ENCODE data around the gene PRM2. TPM values are rescaled to one million over a fixed set of nuclear protein-coding genes. Genes with fewer than 3 reads are reported as not detected.

The PRM2 gene
- total RNA-seq, 1 donor from 2014 or later, result not detected

DNA sequence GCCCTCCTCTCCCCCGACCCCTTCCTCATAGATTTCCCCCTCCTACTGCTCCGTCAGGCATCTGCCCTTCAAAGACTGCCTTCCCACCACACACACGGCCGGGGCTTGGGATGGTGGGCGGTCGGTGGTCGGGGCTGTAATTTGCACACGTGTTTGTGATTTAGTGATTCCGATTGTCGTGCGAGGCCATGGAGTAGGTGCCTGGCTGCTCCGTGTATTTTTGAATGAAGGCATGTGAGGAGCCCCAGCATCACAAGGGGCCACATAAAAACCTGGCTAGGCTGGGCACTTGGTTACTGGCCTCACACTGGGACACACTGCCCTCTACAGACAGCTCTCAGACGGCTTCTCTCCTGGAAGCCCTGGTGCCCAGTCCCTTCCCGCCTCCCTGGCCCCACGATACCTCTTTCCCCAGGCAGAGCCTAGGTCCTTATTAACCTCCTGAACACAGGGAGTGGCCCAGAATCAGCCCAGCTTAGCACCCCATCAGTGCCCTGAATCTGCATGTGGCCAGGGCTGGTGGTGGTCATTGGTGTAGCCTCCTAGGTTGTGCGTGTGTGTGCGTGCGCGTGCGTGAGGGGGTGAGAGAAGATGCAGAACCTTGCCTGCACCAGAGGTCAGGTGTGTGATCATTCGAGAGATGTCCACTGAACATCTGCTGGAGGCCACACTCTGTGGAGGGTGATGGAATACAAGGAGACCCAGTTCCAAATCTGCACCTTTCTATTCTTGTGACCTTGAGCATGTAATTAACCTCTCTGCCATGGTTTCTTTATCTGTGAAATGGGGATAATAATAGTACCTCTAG is 18.9 kb downstream of the PRM2 start:
- TF ChIP-seq, protein P1, sequence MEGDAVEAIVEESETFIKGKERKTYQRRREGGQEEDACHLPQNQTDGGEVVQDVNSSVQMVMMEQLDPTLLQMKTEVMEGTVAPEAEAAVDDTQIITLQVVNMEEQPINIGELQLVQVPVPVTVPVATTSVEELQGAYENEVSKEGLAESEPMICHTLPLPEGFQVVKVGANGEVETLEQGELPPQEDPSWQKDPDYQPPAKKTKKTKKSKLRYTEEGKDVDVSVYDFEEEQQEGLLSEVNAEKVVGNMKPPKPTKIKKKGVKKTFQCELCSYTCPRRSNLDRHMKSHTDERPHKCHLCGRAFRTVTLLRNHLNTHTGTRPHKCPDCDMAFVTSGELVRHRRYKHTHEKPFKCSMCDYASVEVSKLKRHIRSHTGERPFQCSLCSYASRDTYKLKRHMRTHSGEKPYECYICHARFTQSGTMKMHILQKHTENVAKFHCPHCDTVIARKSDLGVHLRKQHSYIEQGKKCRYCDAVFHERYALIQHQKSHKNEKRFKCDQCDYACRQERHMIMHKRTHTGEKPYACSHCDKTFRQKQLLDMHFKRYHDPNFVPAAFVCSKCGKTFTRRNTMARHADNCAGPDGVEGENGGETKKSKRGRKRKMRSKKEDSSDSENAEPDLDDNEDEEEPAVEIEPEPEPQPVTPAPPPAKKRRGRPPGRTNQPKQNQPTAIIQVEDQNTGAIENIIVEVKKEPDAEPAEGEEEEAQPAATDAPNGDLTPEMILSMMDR (IDR thresholded peaks at IDR 0.05; ENCODE audit: unreplicated experiment), result peak; percentile 39
- Mint-ChIP-seq H3K4me1 (peaks cover 31% of the 10 kb centered on the region), H3K4me3 (peak overlapping the region; percentile 90), H3K36me3 (no peaks in the 10 kb centered on the region), H3K9me3 (no peaks in the 10 kb centered on the region), H3K27ac (peak overlapping the region; percentile 91), H3K27me3 (ENCODE audit: low read depth) (no peaks in the 10 kb centered on the region)
- peak in 1 of 2 experiments; percentile 60 for DNase-seq (ENCODE audit: low spot score in 2 of 2, unreplicated experiment in 2 of 2)

DNA sequence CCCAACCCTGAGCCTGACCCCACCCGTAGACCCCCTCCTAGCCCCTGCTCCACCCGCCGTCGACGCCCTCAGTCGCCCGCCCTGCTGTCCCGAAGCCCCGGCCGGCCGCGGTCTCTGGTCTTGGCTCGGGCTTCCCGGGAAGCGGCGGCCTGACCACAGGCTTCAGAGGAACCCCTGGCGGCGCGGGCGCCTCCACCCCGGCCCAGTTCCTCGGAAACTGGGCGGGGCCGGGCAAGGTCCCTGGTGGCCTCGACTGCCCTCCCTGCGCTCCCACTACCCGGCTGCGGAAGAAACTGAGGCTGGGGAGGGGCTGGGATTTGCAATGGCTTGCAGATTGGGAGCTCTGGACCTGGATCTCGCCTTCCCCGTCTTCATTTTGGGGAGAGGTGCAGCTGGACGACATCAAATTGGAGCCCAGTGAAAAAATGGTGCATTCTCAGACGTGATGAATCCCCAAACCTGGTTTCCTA is 19.6 kb downstream of the PRM2 start:
- DNase-seq (ENCODE audit: low spot score in 2 of 2, unreplicated experiment in 2 of 2), result no peak
- H3K27ac Mint-ChIP-seq, result peak overlapping the region; percentile 98
- no peaks in the 10 kb centered on the region for H3K36me3 Mint-ChIP-seq
- TF ChIP-seq, protein P1 (IDR thresholded peaks at IDR 0.05; ENCODE audit: unreplicated experiment), result no peak
- no peaks in the 10 kb centered on the region for H3K9me3 Mint-ChIP-seq
- H3K27me3 Mint-ChIP-seq (ENCODE audit: low read depth), result no peaks in the 10 kb centered on the region
- H3K4me3 Mint-ChIP-seq, result peak overlapping the region; percentile 90
- H3K4me1 Mint-ChIP-seq, result peaks cover 33% of the 10 kb centered on the region

DNA sequence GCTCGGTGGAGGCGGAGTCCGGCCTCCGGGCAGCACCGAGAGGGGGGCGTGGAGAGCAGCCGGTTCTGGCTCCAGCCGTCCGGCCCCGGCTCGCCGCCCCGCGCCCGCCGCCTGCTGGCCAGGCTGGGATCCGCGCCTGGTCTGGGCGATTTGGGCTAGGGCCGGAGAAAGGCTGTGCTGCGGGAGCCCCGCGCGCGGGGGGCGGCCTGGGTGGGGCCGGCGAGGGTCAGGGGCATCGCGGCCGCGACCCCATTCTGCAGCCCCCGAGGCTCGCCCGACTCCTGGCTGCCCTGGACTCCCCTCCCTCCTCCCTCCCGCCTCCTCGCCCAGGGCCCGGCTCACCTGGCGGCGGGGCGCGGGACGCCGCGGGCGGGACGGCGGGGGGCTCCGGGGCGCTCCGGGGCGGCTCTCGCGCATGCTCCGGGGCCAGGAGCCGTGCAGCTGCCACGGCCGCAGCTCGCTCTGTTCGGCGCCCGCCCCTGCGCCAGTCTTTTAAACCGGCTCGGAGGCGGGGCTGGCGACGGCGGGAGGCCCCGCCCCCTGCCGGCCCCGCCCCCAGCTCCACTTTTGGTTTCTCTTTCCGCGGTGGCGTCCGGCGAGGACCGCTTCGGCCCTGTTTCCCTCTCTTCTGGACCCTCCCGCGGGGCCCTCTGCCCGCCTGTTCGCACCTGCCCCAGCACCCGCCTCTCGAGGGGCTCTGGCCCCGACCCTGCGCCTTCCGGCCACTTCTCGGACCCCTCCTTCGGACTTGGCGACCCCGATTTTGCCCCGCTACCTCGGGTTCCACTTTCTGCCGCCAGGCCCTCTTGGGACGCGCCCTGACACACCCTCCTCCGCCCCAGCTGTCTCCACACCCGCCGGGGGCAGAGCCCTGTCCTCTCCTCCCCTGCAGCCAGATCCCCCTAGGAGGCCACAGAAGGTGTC is 20.3 kb downstream of the PRM2 start, which contains the start of gene SOCS1:
SOCS1 (minus strand) TSS at position 468 of the 924 bp plus-strand sequence. CDS start 726 bp downstream, outside the sequence.
- Mint-ChIP-seq H3K27ac (peak within 1 kb of the TSS; percentile 98), H3K4me3 (peak within 1 kb of the TSS; percentile 90), H3K9me3 (no peaks in the 10 kb centered on the region), H3K36me3 (no peaks in the 10 kb centered on the region), H3K4me1 (peaks cover 32% of the 10 kb centered on the region), H3K27me3 (ENCODE audit: low read depth) (no peaks in the 10 kb centered on the region)
- peak; percentile 85 to 92 for DNase-seq (ENCODE audit: low spot score in 2 of 2, unreplicated experiment in 2 of 2)
- TF ChIP-seq, protein P1 (IDR thresholded peaks at IDR 0.05; ENCODE audit: unreplicated experiment), result peak; percentile 99

DNA sequence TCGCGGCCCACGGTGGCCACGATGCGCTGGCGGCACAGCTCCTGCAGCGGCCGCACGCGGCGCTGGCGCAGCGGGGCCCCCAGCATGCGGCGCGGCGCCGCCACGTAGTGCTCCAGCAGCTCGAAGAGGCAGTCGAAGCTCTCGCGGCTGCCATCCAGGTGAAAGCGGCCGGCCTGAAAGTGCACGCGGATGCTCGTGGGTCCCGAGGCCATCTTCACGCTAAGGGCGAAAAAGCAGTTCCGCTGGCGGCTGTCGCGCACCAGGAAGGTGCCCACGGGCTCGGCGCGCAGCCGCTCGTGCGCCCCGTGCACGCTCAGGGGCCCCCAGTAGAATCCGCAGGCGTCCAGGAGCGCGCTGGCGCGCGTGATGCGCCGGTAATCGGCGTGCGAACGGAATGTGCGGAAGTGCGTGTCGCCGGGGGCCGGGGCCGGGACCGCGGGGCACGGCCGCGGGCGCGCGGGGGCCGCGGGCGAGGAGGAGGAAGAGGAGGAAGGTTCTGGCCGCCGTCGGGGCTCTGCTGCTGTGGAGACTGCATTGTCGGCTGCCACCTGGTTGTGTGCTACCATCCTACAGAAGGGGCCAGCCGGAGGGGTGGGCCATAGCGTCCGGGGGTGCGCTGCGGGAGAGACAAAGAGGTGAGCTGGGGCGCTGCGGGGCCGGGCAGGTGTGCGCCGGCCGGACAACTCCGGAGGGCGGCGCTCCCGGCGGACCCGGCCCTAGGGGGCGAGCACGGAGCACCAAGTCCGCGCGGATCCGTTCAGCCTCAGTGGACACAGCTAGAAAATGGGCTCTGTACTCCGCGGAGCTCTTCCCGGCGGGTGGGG is 21.2 kb downstream of the PRM2 start:
- Mint-ChIP-seq H3K36me3 (no peaks in the 10 kb centered on the region), H3K4me1 (peaks cover 23% of the 10 kb centered on the region), H3K9me3 (no peaks in the 10 kb centered on the region), H3K27me3 (ENCODE audit: low read depth) (no peaks in the 10 kb centered on the region), H3K27ac (no peak overlapping the region), H3K4me3 (peak overlapping the region; percentile 69)
- DNase-seq (ENCODE audit: low spot score in 2 of 2, unreplicated experiment in 2 of 2), result peak in 1 of 2 experiments; percentile 65
- TF ChIP-seq, protein P1 (IDR thresholded peaks at IDR 0.05; ENCODE audit: unreplicated experiment), result no peak

Data from mesothelial cell of epicardium (in vitro differentiated cells).